22Rv1 (cell line): Measurements from ENCODE around the gene DYNLT4.
"Not testable (repeated sequence)": the region's sequence is repeated elsewhere in the genome, so short reads cannot be mapped to it uniquely, and the experiment has no call there.

ENCODE experiments used
- H3K27ac ChIP-seq: fragments of 450-650 bp; 2 replicates; pipeline ENCODE4 v1.5.1; 2017
- ZFX ChIP-seq: fragments of 450-650 bp; IDR thresholded peaks from 2 replicates; pipeline ENCODE4 v1.6.1; 2017; ENCODE audit warnings: antibody characterized with exemption, borderline replicate concordance
- TF ChIP-seq, protein P1 (sequence below): fragments of 450-650 bp; IDR thresholded peaks from 2 replicates; pipeline ENCODE4 v1.5.1; 2017; ENCODE audit warnings: mild to moderate bottlenecking

DYNLT4 gene

DNA sequence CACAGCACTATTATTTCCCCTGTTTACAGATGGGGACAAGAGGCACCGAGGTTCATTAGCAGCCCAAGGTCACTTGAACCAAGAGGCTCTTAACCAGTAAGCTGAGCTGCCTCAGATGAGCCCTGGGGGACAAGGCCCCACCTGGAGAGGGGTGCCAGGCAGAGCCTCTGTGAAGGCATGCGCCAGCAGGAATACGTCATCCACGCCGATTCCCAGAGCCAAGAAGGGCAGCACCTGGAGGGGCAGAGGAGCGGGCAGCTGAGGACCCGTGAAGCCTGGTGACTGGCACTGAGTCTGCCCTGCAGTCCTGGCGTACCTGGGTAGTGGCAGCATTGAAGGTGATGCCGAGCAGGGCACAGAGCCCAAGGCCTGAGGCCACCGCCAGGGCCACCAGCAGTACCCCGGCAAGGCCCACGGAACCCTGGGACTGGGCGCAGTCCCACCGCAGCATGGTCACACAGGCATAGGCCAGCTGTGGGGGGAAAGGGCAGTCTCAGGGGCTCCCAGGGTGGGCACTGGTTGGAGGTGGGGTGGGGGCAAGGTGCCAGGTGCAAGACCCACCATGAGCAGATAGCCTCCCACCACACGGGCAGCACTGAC is 21.8 kb upstream of the DYNLT4 start:
- no peak overlapping the region for H3K27ac ChIP-seq
- TF ChIP-seq ZFX = no peak
- TF ChIP-seq, protein P1, sequence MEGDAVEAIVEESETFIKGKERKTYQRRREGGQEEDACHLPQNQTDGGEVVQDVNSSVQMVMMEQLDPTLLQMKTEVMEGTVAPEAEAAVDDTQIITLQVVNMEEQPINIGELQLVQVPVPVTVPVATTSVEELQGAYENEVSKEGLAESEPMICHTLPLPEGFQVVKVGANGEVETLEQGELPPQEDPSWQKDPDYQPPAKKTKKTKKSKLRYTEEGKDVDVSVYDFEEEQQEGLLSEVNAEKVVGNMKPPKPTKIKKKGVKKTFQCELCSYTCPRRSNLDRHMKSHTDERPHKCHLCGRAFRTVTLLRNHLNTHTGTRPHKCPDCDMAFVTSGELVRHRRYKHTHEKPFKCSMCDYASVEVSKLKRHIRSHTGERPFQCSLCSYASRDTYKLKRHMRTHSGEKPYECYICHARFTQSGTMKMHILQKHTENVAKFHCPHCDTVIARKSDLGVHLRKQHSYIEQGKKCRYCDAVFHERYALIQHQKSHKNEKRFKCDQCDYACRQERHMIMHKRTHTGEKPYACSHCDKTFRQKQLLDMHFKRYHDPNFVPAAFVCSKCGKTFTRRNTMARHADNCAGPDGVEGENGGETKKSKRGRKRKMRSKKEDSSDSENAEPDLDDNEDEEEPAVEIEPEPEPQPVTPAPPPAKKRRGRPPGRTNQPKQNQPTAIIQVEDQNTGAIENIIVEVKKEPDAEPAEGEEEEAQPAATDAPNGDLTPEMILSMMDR = no peak

DNA sequence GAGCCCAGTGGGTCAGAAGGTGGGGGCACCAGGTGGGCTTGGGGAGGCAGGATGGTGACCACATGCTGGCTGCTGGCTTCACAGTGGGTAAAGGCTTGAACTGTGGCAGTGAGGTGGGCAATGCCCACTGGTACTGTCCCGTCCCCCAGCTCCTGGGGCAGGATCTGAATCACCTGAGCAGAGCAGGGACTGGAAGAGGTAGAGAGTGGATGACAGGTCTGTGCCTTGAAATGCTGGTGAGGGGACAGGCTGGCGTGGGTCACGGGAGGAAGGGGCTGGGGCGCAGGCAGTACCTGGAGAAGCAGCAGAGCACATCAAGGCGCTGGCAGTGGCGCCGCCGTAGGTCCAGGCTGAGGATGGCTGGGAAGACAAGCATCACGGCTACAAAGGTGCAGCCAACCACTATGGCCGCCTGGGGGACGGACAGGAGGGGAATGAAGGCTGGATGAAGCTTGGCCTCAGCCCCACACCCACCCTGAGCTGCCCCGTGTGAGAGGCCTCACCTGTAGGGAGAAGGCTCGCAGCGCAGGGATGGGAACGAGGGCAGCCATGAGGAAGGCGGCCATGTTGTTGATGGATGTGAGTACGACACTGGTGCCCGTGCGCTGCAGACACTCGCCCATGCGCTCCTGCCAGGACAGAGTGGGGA is 21.0 kb upstream of the DYNLT4 start:
- TF ChIP-seq, protein P1 = no peak
- H3K27ac ChIP-seq = no peak overlapping the region

DNA sequence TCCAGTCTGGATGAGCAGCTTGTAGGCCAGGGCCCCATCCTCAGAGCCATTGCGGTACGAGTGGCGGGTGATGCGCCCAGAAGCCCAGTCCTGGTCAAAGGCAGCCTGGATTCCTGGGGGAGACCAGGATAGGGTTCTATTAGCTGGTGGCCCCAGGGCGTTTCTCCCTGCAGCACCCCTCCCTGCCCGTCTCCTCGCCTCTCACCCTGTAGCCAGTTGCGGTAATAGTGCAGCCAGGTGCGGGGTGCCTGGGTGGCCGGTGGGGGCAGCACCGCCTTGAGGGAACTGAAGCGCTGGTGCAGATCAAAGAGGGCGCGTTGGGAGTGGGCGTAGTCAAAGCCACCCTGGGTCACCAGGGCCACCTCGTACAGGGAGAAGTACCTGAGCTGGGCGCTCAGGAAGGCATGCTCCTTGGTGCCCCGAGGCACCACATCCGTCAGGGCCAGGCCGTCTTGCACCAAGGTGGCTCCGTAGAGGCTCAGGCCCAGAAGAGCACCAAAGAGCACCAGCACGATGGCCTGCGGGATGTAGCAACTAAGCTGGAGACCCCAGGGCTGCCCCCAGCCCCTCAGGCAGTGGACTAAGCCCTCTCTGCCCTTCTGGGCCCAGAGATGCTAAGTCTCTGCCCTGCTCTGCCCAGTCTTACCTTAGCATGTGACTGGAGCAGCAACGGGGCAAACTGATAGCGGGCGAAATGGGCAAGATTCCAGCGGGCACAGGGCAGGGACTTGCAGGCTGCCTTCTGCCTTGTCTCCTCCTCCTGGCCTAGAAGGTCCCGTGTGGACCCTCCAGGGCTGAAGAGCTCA is 20.2 kb upstream of the DYNLT4 start:
- TF ChIP-seq ZFX = no peak
- TF ChIP-seq, protein P1 = 0 out of 2 replicates have a peak, but pooled peaks have one; percentile 10

DNA sequence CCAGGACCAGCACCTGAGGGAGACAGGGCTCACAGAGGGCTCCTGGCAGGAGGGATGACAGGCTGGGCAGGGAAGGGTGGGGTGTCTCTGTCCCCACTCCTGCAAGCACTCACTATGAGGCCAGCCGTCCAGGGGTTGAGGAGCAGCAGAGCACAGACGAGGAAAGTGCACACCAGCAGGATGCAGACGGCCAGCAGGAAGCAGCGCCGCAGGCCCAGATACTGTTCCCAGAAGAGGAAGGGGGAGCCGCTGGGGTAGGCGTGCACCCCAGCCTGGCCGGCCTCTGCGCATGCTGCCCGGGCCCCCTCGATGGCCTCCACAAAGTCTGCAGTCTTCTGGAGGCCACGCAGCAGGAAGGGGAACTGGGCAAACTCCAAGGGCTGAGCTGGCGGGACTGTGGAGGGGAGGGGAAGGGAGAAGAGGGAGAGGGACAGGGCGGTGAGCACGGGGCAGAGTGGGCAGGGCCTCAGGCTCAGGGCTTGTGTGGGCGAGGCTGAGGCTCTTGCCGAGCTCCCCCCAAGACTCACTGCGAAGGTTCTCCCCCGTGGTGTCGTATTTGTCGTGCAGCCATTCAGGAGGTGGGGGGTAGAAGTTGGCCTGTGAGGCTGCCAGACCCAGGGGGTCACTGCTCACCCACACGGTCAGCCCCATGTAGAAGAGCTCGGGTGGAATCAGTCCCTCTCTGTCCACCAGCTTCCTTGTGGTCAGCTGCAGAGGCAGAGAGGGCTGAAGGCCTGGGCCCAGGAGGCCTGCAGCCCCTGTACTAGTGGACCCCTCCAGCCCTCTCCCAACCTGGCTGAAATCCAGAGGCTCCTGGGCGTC is 19.4 kb upstream of the DYNLT4 start:
- H3K27ac ChIP-seq = no peak overlapping the region
- TF ChIP-seq ZFX = no peak
- TF ChIP-seq, protein P1 = no peak

More for the DNA sequence above, 20.2 kb upstream of the DYNLT4 start:
- H3K27ac ChIP-seq = no peak overlapping the region

DNA sequence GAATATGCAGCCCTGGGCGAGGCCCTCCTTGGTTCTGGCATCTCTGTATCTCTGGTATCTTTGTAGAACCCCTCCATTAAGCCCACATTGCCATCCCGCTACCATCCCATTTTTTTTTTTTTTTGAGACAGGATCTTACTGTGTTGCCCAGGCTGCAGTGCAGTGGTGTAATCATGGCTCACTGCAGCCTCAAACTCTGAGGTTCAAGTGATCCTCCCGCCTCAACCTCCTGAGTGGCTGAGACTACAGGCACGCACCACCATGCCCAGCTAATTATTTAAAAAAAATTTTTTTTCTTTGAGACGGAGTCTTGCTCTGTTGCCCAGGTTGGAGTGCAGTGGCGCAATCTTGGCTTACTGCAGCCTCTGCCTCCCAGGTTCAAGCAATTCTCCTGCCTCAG is 17.2 kb upstream of the DYNLT4 start:
- not testable (repeated sequence) for H3K27ac ChIP-seq

DNA sequence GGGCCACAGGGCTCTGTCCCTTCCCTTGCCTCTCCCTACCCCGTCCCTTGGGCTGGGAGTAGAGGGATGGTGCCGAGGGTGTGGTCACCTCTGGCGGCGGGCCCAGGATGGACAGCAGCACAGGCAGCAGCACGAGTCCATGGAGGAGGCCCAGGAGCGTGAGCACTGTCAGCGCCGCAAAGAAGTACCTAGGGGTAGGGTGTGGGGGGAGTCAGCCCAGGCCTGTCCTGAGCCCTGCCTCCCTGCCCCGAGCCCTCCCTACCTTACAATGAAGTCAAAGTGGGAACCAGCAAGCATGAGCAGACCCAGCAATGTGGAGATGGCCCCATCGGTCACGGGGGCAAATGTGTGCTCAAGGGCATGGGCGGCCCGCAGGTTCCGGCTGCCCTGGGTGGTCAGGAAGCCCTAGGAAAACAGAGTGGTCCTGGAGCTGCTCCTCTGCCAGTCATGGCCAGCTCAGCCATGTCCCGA is 15.9 kb upstream of the DYNLT4 start:
- no peak overlapping the region for H3K27ac ChIP-seq
- TF ChIP-seq, protein P1 = no peak
- TF ChIP-seq ZFX = no peak

DNA sequence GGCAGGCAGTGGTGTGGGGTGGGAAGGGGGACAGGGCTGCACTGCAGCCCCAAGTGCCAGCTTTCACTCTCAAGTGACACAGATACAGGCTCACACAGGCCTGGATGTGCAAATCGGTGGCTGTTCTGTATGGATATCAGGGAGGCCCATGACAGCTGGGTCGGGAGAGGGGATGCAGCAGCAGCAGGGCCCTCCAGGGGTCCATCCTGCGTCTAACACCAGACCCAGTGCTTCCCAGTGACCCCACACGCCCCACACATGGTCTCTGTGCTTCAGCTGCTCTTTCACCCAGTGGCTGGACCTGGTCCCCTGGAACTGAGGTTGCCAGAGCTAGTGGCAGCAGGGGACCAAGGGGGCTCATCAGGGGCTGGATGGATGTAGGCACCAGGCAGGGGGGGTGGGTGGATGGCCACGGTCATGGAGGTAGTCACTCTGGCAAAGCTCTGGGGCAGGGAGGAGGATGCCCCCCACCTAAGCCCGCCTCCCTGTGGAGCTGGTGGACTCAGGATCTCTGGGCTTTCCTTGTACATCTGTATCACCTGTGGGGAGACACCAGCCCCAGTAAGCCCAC is 15.1 kb upstream of the DYNLT4 start:
- TF ChIP-seq, protein P1 = no peak
- TF ChIP-seq ZFX = no peak

More for the DNA sequence above, 15.1 kb upstream of the DYNLT4 start:
- no peak overlapping the region for H3K27ac ChIP-seq
